HFFc6 (cell line): ENCODE measurements around the gene UVRAG. TPM values are rescaled to one million over a fixed set of nuclear protein-coding genes. Genes with fewer than 3 reads are reported as not detected.

Source experiments
- DNase-seq: peaks from one replicate; pipeline ENCODE4 v3.0.0-alpha.2; 2018
- H3K27ac Mint-ChIP-seq: 2 replicates; pipeline ENCODE4 v1.8.0; 2020; ENCODE audit warnings: mild to moderate bottlenecking, mixed read lengths
- H3K27me3 Mint-ChIP-seq: 2 replicates; pipeline ENCODE4 v1.8.0; 2021; ENCODE audit warnings: mild to moderate bottlenecking, moderate library complexity, mixed read lengths; ENCODE audit not compliant: insufficient read depth
- H3K36me3 Mint-ChIP-seq: 2 replicates; pipeline ENCODE4 v1.8.0; 2021; ENCODE audit warnings: low read depth, mixed read lengths
- H3K4me1 Mint-ChIP-seq: 2 replicates; pipeline ENCODE4 v1.8.0; 2020; ENCODE audit warnings: low read depth, mixed read lengths
- H3K4me3 Mint-ChIP-seq: 2 replicates; pipeline ENCODE4 v1.8.0; 2020; ENCODE audit warnings: mild to moderate bottlenecking, moderate library complexity, mixed read lengths
- H3K9me3 Mint-ChIP-seq: 2 replicates; pipeline ENCODE4 v1.8.0; 2020; ENCODE audit warnings: mild to moderate bottlenecking, mixed read lengths
- CTCF ChIP-seq: fragments of 200-600 bp; sonication (generic); IDR thresholded peaks from 2 replicates; pipeline ENCODE4 v1.5.0; 2021; ENCODE audit warnings: antibody characterized with exemption, mild to moderate bottlenecking
- total RNA-seq, 6 experiments: library from RNA; stranded (reverse); fragmentation: NEBNext Ultra II Directional; extraction: Animal tissue kit (Norgen Biotek cat#: 25700); gene quantifications; 2 replicates in 1 of 6; 3 replicates in 5 of 6; pipeline ENCODE4 v1.2.3, GENCODE V29; 2021

Gene UVRAG
- total RNA-seq, 6 experiments from 2014 or later = 9.4 to 12.9 (median 10.7) TPM

- Mint-ChIP-seq H3K9me3 (no peaks in the 10 kb centered on the region), H3K27me3 (peaks cover 12% of the 10 kb centered on the region), H3K27ac (no peak overlapping the region), H3K36me3 (no peaks in the 10 kb centered on the region), H3K4me1 (peaks cover 24% of the 10 kb centered on the region), H3K4me3 (no peak overlapping the region)
- DNase-seq = no peak
- TF ChIP-seq CTCF = no peak
Measured at GRCh38 chr11:75776546-75776945, 38.5 kb upstream of the UVRAG start.

GRCh38 chr11:75777461-75778110 is 37.4 kb upstream of the UVRAG start:
- Mint-ChIP-seq H3K9me3 (no peaks in the 10 kb centered on the region), H3K4me3 (no peak overlapping the region), H3K36me3 (no peaks in the 10 kb centered on the region), H3K27me3 (peaks cover 8% of the 10 kb centered on the region), H3K27ac (no peak overlapping the region), H3K4me1 (peaks cover 13% of the 10 kb centered on the region)
- DNase-seq = no peak
- no peak for TF ChIP-seq CTCF

- DNase-seq = no peak
- H3K36me3 Mint-ChIP-seq = no peaks in the 10 kb centered on the region
- no peaks in the 10 kb centered on the region for H3K9me3 Mint-ChIP-seq
- H3K27me3 Mint-ChIP-seq = peaks cover 6% of the 10 kb centered on the region
- no peak for TF ChIP-seq CTCF
- H3K27ac Mint-ChIP-seq = no peak overlapping the region
- H3K4me1 Mint-ChIP-seq = peaks cover 13% of the 10 kb centered on the region
- no peak overlapping the region for H3K4me3 Mint-ChIP-seq
Measured at GRCh38 chr11:75778962-75779361, 36.0 kb upstream of the UVRAG start.

- no peak overlapping the region for H3K27ac Mint-ChIP-seq
- H3K9me3 Mint-ChIP-seq = no peaks in the 10 kb centered on the region
- no peaks in the 10 kb centered on the region for H3K36me3 Mint-ChIP-seq
- no peak for DNase-seq
- H3K27me3 Mint-ChIP-seq = peaks cover 9% of the 10 kb centered on the region
- TF ChIP-seq CTCF = no peak
- peaks cover 13% of the 10 kb centered on the region for H3K4me1 Mint-ChIP-seq
- H3K4me3 Mint-ChIP-seq = no peak overlapping the region
Measured at GRCh38 chr11:75779960-75780359, 35.0 kb upstream of the UVRAG start.

GRCh38 chr11:75780888-75781287 is 34.1 kb upstream of the UVRAG start:
- H3K27ac Mint-ChIP-seq = no peak overlapping the region
- H3K9me3 Mint-ChIP-seq = no peaks in the 10 kb centered on the region
- peaks cover 13% of the 10 kb centered on the region for H3K4me1 Mint-ChIP-seq
- TF ChIP-seq CTCF = no peak
- peaks cover 8% of the 10 kb centered on the region for H3K27me3 Mint-ChIP-seq
- H3K36me3 Mint-ChIP-seq = no peaks in the 10 kb centered on the region
- DNase-seq = no peak
- no peak overlapping the region for H3K4me3 Mint-ChIP-seq
